ENCODE measurements around the gene LITAF. TPM values are rescaled to one million over a fixed set of nuclear protein-coding genes. Genes with fewer than 3 reads are reported as not detected.
A peak's percentile ranks its signal among the peaks of the same experiment; 100 is the strongest.

The LITAF gene
- total RNA-seq, 4 donors from 2014 or later, result 54.8 to 73.0 (median 65.3) TPM

GRCh38 chr16:11546608-11547061 lies 40.1 kb downstream of the LITAF start:
- Histone ChIP-seq H3K4me1 (peaks cover 0 to 31% (median 10%) of the 10 kb centered on the region in 4 donors), H3K4me3 (peak overlapping the region in 1 of 4 donors; percentile 4), H3K36me3 (peaks cover 0 to 39% (median 8%) of the 10 kb centered on the region in 3 donors), H3K9me3 (peaks cover 0 to 5% (median 0%) of the 10 kb centered on the region in 4 donors), H3K27ac (peak overlapping the region; percentile 62 to 92 (median 74)), H3K27me3 (no peaks in the 10 kb centered on the region)
- TF ChIP-seq, protein P1, sequence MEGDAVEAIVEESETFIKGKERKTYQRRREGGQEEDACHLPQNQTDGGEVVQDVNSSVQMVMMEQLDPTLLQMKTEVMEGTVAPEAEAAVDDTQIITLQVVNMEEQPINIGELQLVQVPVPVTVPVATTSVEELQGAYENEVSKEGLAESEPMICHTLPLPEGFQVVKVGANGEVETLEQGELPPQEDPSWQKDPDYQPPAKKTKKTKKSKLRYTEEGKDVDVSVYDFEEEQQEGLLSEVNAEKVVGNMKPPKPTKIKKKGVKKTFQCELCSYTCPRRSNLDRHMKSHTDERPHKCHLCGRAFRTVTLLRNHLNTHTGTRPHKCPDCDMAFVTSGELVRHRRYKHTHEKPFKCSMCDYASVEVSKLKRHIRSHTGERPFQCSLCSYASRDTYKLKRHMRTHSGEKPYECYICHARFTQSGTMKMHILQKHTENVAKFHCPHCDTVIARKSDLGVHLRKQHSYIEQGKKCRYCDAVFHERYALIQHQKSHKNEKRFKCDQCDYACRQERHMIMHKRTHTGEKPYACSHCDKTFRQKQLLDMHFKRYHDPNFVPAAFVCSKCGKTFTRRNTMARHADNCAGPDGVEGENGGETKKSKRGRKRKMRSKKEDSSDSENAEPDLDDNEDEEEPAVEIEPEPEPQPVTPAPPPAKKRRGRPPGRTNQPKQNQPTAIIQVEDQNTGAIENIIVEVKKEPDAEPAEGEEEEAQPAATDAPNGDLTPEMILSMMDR (IDR thresholded peaks at IDR 0.05), result no peak
- TF ChIP-seq EP300 (IDR thresholded peaks at IDR 0.05), result peak in 1 of 2 donors; percentile 29
- no peak for DNase-seq (ENCODE audit: low spot score in 2 of 2)
- WGBS, 2 donors, result 33 to 35% methylated on average over 5 of the region's 5 CpGs

- Histone ChIP-seq H3K27ac (peak overlapping the region in 2 of 4 donors; percentile 84 to 92), H3K27me3 (no peaks in the 10 kb centered on the region), H3K36me3 (peaks cover 0 to 13% (median 0%) of the 10 kb centered on the region in 3 donors), H3K9me3 (no peaks in the 10 kb centered on the region), H3K4me1 (peaks cover 0 to 25% (median 7%) of the 10 kb centered on the region in 4 donors), H3K4me3 (no peak overlapping the region)
- TF ChIP-seq, protein P1 (IDR thresholded peaks at IDR 0.05), result no peak
- TF ChIP-seq EP300 (IDR thresholded peaks at IDR 0.05), result no peak
- TF ChIP-seq POLR2A (IDR thresholded peaks at IDR 0.05), result no peak
- no peak for DNase-seq (ENCODE audit: low spot score in 2 of 2)
- 62 to 72% methylated on average over 11 to 12 of the region's 12 CpGs for WGBS, 2 donors
Measured at GRCh38 chr16:11543661-11544393, 42.9 kb downstream of the LITAF start.

DNA sequence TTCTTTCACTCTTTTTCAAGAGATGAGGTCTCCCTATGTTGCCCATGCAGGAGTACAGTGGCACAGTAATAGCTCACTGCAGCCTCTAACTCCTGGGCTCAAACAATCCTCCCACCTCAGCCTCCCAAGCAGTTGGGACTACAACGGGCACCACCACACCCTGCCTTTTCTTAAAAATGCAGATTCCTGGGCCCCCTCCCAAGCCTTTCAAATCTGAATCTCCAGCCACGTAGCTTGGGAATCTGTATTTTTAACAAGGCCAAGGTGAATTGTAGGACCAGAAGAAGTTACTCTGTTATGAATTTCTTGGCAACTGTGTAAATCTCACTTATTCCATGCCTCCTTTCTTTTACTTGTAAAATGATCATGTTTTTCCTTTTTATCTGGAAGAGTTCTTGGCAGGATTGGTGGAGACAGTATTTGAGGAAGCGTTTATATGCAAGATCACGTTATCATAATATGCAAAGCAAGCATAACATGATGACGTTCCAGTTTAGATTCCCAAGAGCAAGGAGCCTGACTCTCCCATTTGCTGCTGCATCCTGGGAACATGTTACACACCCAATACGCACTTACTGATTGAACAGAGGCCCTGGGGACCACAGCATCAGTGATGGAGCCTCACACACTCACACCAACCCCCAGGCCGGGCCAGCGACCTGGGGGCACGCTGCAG lies 44.5 kb downstream of the LITAF start:
- Histone ChIP-seq H3K36me3 (no peaks in the 10 kb centered on the region), H3K4me3 (no peak overlapping the region), H3K27me3 (no peaks in the 10 kb centered on the region), H3K9me3 (no peaks in the 10 kb centered on the region), H3K27ac (peak overlapping the region in 2 of 4 donors; percentile 40 to 69), H3K4me1 (peaks cover 0 to 25% (median 4%) of the 10 kb centered on the region in 4 donors)
- TF ChIP-seq EP300 (IDR thresholded peaks at IDR 0.05), result no peak
- TF ChIP-seq, protein P1 (IDR thresholded peaks at IDR 0.05), result no peak
- no peak for TF ChIP-seq POLR2A (IDR thresholded peaks at IDR 0.05)
- WGBS, 2 donors, result 40 to 48% methylated on average over 9 of the region's 9 CpGs
- DNase-seq (ENCODE audit: low spot score in 2 of 2), result no peak

GRCh38 chr16:11539641-11540050 lies 47.1 kb downstream of the LITAF start:
- H3K27me3 ChIP-seq, result no peaks in the 10 kb centered on the region
- no peak overlapping the region for H3K27ac ChIP-seq
- peaks cover 0 to 15% (median 2%) of the 10 kb centered on the region in 4 donors for H3K4me1 ChIP-seq
- WGBS, 2 donors, result 61 to 67% methylated on average over 4 of the region's 4 CpGs
- H3K9me3 ChIP-seq, result no peaks in the 10 kb centered on the region
- H3K4me3 ChIP-seq, result no peak overlapping the region
- H3K36me3 ChIP-seq, result no peaks in the 10 kb centered on the region
- DNase-seq (ENCODE audit: low spot score in 2 of 2), result no peak
- TF ChIP-seq EP300 (IDR thresholded peaks at IDR 0.05) (peak in 1 of 2 donors; percentile 36), POLR2A (IDR thresholded peaks at IDR 0.05) (no peak)
- TF ChIP-seq, protein P1 (IDR thresholded peaks at IDR 0.05), result no peak

- no peak overlapping the region for H3K27ac ChIP-seq
- no peak for TF ChIP-seq EP300 (IDR thresholded peaks at IDR 0.05)
- TF ChIP-seq, protein P1 (IDR thresholded peaks at IDR 0.05), result no peak
- no peak for TF ChIP-seq POLR2A (IDR thresholded peaks at IDR 0.05)
- no peak for DNase-seq (ENCODE audit: low spot score in 2 of 2)
- H3K9me3 ChIP-seq, result no peaks in the 10 kb centered on the region
- no peaks in the 10 kb centered on the region for H3K36me3 ChIP-seq
- no peak overlapping the region for H3K4me3 ChIP-seq
- peaks cover 0 to 17% (median 0%) of the 10 kb centered on the region in 4 donors for H3K4me1 ChIP-seq
- WGBS, 2 donors, result 77% methylated on average over 9 of the region's 9 CpGs
- H3K27me3 ChIP-seq, result no peaks in the 10 kb centered on the region
Measured at GRCh38 chr16:11538880-11539279, 47.8 kb downstream of the LITAF start.
